Thyroid gland (tissue), 4 donors: Measurements from ENCODE around the gene CCIN. TPM values are rescaled to one million over a fixed set of nuclear protein-coding genes. Genes with fewer than 3 reads are reported as not detected.

Source experiments
- DNase-seq, 2 donors: peaks; one replicate each; pipeline ENCODE4 v3.0.0-alpha.2; 2019
- H3K27ac ChIP-seq, 3 donors: fragments of 200-600 bp; sonication (generic); 1 replicate in 2 of 3; 2 replicates in 1 of 3; pipeline ENCODE4 v1.5.1; 2016 to 2019; ENCODE audit warnings: mild to moderate bottlenecking in 1 of 3, moderate library complexity in 1 of 3
- H3K27me3 ChIP-seq: fragments of 200-600 bp; sonication (generic); one replicate; pipeline ENCODE4 v1.5.1; 2019
- H3K36me3 ChIP-seq, 2 donors: fragments of 200-600 bp; sonication (generic); one replicate each; pipeline ENCODE4 v1.5.1; 2016 to 2019
- H3K4me1 ChIP-seq, 2 donors: fragments of 200-600 bp; sonication (generic); one replicate each; pipeline ENCODE4 v1.5.1; 2017 to 2019
- H3K4me3 ChIP-seq, 3 donors: fragments of 200-600 bp; sonication (generic); replicated peaks in 1 of 3; 1 replicate in 2 of 3; 2 replicates in 1 of 3; pipeline ENCODE4 v1.5.1; 2016; ENCODE audit warnings: mild to moderate bottlenecking in 1 of 3
- H3K9me3 ChIP-seq: fragments of 200-600 bp; sonication (generic); one replicate; pipeline ENCODE4 v1.5.1; 2017
- CTCF ChIP-seq, 6 experiments: fragments of 200-600 bp in 3 of 6; fragments of 450-650 bp in 3 of 6; sonication (generic) in 3 of 6; IDR thresholded peaks; one replicate each; pipeline ENCODE4 v1.5.1; 2016 to 2019; ENCODE audit warnings: antibody characterized with exemption in 6 of 6, mild to moderate bottlenecking in 2 of 6, inconsistent platforms in 1 of 6, moderate library complexity in 1 of 6
- POLR2A ChIP-seq, 2 donors: fragments of 450-650 bp; IDR thresholded peaks; one replicate each; pipeline ENCODE4 v1.6.1; 2017; ENCODE audit warnings: antibody characterized with exemption in 2 of 2, mild to moderate bottlenecking in 2 of 2, moderate library complexity in 1 of 2
- WGBS, 2 donors: methylation state at CpG; one replicate each; pipeline ENCODE4 v1.1.5; 2017; 5-methylcytosine and 5-hydroxymethylcytosine counted together
- intact Hi-C: fragments of 100-400 bp; cut with DNase I; formaldehyde crosslinking; loops from one replicate; pipeline ENCODE4 v1.15.1; 2023
- total RNA-seq, 4 donors: library from RNA; depleted of rRNA; stranded (reverse); fragments of >200 nt; gene quantifications; one replicate each; pipeline ENCODE4 v1.2.3, GENCODE V29; 2016

CCIN gene
- total RNA-seq, 4 donors from 2014 or later: 0.40 TPM; not detected in 3

GRCh38 chr9:36191686-36192085 lies 22.5 kb downstream of the CCIN start:
- H3K9me3 ChIP-seq: no peaks in the 10 kb centered on the region
- peaks cover 0 to 5% of the 10 kb centered on the region in 2 donors for H3K36me3 ChIP-seq
- 0 to 1% methylated on average over 7 of the region's 7 CpGs for WGBS, 2 donors
- H3K27ac ChIP-seq: peak overlapping the region in 2 of 3 donors; percentile 76 to 88
- intact Hi-C loops: no loop called here
- no peaks in the 10 kb centered on the region for H3K27me3 ChIP-seq
- TF ChIP-seq POLR2A (IDR thresholded peaks at IDR 0.05) (no peak), CTCF (IDR thresholded peaks at IDR 0.05) (no peak)
- H3K4me1 ChIP-seq: peaks cover 44 to 45% of the 10 kb centered on the region in 2 donors
- peak overlapping the region; percentile 79 to 92 (median 84) for H3K4me3 ChIP-seq
- no peak for DNase-seq

GRCh38 chr9:36192196-36192595 lies 23.0 kb downstream of the CCIN start:
- Histone ChIP-seq H3K9me3 (no peaks in the 10 kb centered on the region), H3K27ac (peak overlapping the region in 2 of 3 donors; percentile 13 to 76), H3K36me3 (peaks cover 0 to 5% of the 10 kb centered on the region in 2 donors), H3K27me3 (no peaks in the 10 kb centered on the region), H3K4me3 (peak overlapping the region in 1 of 3 donors; percentile 84), H3K4me1 (peaks cover 42% of the 10 kb centered on the region in 2 donors)
- WGBS, 2 donors: 54 to 62% methylated on average over 4 of the region's 4 CpGs
- TF ChIP-seq POLR2A (IDR thresholded peaks at IDR 0.05): no peak
- no peak for TF ChIP-seq CTCF (IDR thresholded peaks at IDR 0.05)
- peak in 1 of 2 donors; percentile 33 for DNase-seq
- intact Hi-C loops: no loop called here

- intact Hi-C loops: no loop called here
- peaks cover 37 to 38% of the 10 kb centered on the region in 2 donors for H3K4me1 ChIP-seq
Observed at GRCh38 chr9:36193023-36193422, 23.8 kb downstream of the CCIN start.

GRCh38 chr9:36194326-36195000 lies 25.3 kb downstream of the CCIN start:
- Histone ChIP-seq H3K36me3 (peaks cover 5 to 13% of the 10 kb centered on the region in 2 donors), H3K9me3 (no peaks in the 10 kb centered on the region), H3K27me3 (no peaks in the 10 kb centered on the region), H3K27ac (peak overlapping the region; percentile 2 to 54 (median 34)), H3K4me3 (no peak overlapping the region), H3K4me1 (peaks cover 37 to 38% of the 10 kb centered on the region in 2 donors)
- DNase-seq: peak in 1 of 2 donors; percentile 27
- intact Hi-C loops: no loop called here
- TF ChIP-seq CTCF (IDR thresholded peaks at IDR 0.05): no peak
- no peak for TF ChIP-seq POLR2A (IDR thresholded peaks at IDR 0.05)
- WGBS, 2 donors: 22 to 24% methylated on average over 4 of the region's 4 CpGs

More at GRCh38 chr9:36193023-36193422, 23.8 kb downstream of the CCIN start:
- WGBS, 2 donors: 50 to 52% methylated on average over 3 of the region's 3 CpGs
- H3K27ac ChIP-seq: peak overlapping the region in 2 of 3 donors; percentile 54 to 76
- H3K36me3 ChIP-seq: peaks cover 1 to 5% of the 10 kb centered on the region in 2 donors
- H3K9me3 ChIP-seq: no peaks in the 10 kb centered on the region
- H3K27me3 ChIP-seq: no peaks in the 10 kb centered on the region
- no peak for TF ChIP-seq CTCF (IDR thresholded peaks at IDR 0.05)
- no peak for TF ChIP-seq POLR2A (IDR thresholded peaks at IDR 0.05)
- H3K4me3 ChIP-seq: no peak overlapping the region
- DNase-seq: no peak

- Histone ChIP-seq H3K27ac (no peak overlapping the region), H3K4me1 (peaks cover 0 to 21% of the 10 kb centered on the region in 2 donors), H3K4me3 (no peak overlapping the region), H3K9me3 (no peaks in the 10 kb centered on the region), H3K27me3 (no peaks in the 10 kb centered on the region), H3K36me3 (peaks cover 71 to 88% of the 10 kb centered on the region in 2 donors)
- WGBS, 2 donors: 87 to 91% methylated on average over 9 to 11 of the region's 11 CpGs
- TF ChIP-seq CTCF (IDR thresholded peaks at IDR 0.05) (no peak), POLR2A (IDR thresholded peaks at IDR 0.05) (no peak)
- DNase-seq: no peak
- intact Hi-C loops: no loop called here
Observed at GRCh38 chr9:36204906-36205547, 35.8 kb downstream of the CCIN start.
